GM21717 (cell line): ENCODE results near the gene EZH2.
A peak's percentile ranks its signal among the peaks of the same experiment; 100 is the strongest.

Experiments used
- ATAC-seq: cut with Tn5 transposase; IDR thresholded peaks from one replicate; pipeline ENCODE4 v1.9.1; 2021; ENCODE audit warnings: mild to moderate bottlenecking, moderate library complexity; ENCODE audit not compliant: unreplicated experiment

Gene EZH2

DNA sequence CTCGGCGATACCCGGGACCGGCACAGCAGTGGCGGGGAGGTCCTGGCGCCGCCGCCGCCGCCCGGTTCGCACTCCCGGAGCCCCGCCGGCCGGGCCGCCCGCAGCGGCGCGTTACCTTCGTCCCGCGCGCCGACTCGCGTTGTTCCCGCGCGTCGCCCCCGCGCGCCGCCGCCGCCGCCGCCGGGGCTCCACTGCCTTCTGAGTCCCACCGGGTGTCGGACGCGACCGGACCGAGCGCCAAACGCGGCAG lies at the start of gene EZH2:
EZH2 (minus strand) TSS at position 243 of the 250 bp plus-strand sequence. CDS start 36,993 bp downstream, outside the sequence.
- ATAC-seq, result peak; percentile 36

DNA sequence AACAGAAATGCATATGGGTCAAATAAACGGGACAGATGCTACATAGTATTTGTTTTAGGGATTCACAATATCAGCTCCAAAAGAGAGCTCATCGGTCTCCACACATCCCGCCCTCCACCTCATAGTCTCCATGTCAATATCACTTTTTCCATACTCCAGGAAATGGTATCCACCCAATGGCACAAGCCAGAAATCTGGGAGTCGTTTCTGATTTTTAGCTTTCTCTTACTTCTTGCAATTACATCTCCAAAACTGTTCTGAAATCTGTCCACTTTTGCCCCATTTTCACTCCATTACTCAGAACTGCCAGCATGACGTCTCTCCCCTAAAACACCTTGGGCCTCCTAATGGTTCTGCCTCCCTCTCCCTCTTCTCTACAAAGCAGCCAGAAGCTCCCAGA lies 47.4 kb upstream of the EZH2 start:
- no peak for ATAC-seq

DNA sequence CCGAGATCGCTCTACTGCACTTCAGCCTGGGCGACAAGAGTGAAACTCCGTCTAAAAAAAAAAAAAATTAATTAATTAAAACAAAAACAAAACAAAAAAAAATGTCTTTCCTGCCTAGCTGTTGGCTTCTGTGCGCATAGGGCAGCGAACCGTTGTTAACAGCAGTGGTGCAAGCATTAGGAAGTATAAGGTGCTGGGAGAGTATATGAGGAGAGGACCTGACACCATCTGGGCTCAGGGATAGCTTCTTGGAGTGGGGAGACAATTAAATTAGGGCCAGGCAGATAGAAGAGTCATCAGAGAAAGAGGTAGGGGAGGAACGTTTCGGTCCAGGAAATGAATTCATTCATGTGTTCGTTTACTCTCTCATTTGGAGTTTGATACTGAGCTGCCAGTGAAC lies 46.2 kb upstream of the EZH2 start:
- ATAC-seq, result no peak

DNA sequence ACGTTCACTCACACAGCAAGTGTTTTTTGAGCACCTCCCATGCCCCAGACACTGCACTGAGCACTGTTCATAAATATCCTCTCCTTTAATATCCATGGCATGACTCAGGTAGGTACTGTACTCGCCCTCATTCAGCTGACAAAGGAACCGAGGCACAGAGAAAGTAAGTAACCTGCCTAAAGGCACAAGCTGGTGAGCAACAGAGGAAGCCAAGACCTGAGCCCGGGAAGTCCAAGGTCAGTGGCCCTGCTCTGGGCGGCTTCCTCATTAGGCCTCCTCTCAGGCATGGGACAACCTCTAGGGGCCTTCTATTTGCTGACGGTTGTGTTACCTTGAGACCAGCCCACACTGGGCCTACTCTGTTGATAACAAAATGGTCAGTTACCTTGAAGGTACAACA lies 45.1 kb upstream of the EZH2 start:
- no peak for ATAC-seq

DNA sequence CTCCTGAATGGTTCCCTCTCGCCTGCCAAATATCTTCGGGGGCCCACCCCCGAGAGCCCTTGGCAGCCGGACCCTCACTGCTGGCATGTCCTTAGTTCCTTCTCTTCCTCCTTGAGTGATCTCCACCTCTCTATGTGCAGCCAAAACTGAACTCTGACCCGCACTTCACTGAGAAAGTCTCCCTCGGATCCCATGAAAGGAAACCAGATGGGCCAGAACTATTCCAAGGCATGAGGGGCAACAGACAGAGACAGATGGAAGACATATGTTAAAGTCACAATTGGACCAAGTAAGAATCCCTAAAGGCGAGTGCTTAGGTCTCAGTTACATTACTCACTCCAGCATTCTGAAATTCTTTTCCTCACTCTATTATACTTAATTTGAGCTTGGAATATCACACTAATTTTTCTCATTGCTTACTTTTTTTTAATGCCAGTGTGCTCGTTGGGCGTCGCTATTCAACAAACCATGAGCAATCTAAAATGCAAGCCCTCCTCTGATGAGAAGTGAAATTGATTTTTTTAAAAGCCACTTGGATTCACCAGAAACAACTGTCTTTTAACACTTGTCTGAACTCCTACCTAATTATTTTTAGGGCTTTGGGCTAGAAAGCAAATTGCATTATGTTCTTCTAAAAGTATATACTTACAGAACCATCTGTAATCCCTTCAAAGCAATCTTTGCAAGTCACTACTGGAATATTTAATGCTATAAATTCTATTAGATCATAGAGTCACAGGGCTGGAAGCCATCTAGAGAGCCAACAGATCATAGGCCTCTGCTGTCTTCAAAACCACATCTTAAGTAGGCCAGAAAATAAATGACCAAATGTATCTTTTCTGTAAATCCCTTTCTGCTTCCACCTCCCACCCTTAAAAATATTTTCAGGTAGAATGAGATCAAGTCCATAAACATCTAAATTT lies 43.3 kb upstream of the EZH2 start:
- ATAC-seq, result no peak

DNA sequence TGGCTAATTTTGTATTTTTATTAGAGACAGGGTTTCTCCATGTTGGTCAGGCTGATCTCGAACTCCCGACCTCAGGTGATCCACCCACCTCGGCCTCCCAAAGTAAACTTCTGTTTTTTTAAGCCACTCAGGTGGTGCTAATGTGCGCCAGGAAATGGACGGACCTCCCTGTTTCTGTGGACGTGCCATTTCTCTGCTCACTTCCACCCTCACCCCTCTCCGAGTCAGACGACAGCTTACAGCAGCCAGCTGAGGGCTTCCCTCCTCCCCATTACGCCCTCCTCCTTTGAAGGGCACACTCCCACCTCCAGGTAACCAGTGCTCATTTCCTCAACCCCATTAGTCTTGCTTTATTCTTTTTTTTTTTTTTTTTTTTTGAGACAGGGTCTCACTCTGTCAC lies 41.7 kb upstream of the EZH2 start:
- no peak for ATAC-seq

DNA sequence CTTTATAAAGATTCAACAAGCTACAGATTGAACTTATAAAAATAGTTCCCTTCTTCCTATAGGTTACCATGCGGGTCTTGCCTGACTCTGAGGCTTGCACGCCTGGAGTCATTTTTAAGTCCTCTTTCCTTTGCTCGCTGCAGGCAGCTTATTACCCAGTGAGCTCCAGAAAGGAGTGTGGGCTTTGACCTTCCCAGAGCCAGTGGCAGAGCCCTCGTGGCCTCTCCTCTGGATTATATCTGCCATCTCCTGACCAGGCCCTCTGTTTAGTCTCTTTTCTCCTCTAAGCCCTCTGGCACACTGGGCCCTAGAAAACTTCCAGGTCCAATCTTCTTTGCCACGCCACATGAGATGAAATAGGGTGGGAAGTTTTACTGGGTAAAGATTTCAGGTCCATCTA lies 39.9 kb upstream of the EZH2 start:
- no peak for ATAC-seq

DNA sequence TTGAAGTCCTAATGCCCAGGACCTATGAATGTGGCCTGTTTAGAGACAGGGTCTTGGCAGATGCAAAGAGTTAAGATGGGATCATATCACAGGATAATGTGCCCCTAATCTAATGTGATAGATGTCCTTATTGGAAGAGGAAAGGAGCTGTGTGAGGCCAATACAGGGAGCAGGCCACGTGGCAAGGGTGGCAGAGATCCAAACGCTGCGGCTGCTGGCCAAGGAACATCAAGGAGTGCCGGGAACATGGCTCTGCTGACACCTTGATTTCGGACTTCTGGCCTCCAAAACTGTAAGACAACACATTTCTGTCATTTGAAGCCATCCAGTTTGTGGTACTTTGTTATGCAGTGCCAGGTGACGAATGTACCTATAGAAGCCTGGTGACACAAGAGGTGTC lies 37.7 kb upstream of the EZH2 start:
- ATAC-seq, result no peak

DNA sequence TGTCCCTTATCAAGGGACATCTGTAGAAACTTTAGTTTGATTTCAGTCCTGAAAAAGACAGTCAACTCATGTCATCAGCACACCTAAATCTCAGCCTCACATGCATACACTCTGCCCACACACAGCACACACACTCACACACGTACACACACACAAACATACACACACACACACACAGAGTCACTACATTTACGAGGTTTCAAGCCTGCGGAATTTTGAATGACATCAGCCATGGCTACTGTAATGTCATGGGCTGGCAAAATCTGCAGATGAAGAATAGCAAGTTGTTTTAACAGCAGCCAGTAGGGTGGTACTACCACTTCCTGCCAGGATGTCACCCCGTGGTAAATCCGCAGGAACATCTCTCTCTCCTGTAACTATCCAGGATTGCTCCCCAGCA lies 37.1 kb upstream of the EZH2 start:
- no peak for ATAC-seq

DNA sequence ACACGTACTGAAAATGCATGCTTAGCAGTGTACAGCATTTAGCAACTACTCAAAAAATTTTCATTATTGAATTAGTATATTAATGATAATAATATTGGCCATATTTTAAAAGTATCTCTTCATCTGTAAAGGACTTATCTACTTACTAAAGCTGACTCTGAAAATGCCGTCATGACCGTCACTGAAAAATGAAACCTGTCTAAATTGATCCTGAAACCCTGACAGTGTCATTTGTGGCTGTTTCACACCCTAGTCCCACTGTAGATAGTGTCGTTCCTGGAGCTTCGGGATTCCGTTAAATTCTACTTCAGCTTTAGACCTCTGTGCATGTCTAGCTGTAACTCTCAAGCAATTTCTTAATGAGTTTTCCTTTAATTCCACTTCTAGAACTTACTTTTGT lies 35.8 kb upstream of the EZH2 start:
- ATAC-seq, result peak; percentile 81

DNA sequence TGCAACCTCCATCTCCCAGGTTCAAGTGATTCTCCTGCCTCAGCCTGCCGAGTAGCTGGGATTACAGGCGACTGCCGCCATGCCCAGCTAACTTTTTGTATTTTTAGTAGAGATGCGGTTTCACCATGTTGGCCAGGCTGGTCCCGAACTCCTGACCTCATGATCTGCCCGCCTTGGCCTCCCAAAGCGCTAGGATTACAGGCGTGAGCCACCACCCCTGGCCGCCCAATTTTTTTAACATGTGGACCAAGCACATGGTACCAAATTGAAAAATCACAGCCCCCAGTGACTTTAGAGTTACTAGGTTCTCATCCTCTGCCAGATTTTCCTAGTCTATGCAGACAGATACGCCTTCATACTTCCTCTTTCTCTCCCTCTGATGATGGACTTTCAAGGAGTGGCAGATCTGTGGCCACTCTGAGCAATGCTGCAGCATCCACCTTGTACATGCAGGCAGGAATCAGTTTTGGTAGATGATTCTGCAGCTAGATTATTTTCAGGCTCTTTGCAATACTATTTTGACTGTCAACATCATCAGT lies 34.0 kb upstream of the EZH2 start:
- ATAC-seq, result no peak

DNA sequence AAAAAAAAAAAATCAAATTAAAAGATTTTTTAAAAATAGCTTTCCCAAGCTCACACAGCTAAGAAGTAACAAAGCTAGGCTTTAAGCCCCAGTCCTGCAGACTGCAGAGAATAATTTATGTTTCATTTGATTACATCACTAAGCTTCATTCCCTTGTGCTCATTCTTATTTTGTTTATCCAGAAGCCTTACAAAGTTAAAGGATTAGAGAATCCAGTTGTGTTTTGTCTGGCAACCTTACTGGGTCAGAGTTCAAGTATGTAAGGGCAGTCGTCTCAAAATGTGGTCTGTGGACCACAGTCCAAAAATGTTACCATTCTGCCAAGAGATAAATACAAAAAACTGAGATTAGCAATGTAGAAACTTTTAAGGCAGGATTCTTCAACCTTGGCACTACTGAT lies 32.1 kb upstream of the EZH2 start:
- ATAC-seq, result no peak

DNA sequence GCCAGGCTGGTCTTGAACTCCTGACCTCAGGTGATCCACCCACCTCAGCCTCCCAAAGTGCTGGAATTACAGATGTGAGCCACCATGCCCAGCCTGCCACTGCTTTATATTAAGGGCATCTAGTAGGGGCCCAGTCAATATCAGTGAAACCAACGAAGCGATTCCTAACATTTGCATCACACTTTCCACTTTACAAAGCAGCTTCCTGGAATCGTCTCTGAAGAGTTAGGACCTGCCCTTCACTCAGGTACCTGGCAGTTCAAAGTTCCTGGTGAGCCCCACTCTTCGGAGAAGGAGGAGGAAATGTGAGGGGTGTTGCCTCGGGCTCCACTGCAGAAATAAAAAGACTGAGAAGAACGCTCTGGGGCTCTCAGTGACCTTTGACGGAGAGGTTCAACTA lies 31.1 kb upstream of the EZH2 start:
- ATAC-seq, result no peak

DNA sequence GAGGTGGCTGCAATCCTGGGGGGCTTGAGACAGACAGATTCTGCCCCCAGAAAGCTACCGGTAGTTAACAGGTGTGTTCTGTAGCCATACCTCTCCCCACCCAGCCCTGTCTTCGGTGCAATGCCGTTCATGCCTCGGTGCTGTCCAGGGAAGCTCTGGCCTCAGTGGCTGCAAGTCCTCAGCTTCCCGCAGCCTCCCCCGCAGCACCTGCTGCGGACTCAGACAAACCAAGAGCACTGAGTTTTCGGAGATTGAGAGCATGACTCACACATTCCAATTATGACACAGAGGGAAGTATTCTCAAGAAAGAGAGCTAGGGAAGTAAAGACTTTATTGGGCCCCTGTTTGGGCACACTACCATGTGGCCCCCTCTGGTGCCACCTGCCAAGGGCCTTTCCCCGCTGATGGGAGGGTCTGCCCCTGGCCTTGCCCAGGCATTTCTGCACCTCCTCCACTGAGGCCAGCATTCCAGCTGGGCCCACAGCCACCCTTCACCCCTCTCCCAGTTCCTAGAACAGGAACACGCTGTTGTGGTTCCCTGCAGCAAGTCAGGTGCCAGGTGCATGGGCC lies 30.2 kb upstream of the EZH2 start:
- peak; percentile 54 for ATAC-seq

DNA sequence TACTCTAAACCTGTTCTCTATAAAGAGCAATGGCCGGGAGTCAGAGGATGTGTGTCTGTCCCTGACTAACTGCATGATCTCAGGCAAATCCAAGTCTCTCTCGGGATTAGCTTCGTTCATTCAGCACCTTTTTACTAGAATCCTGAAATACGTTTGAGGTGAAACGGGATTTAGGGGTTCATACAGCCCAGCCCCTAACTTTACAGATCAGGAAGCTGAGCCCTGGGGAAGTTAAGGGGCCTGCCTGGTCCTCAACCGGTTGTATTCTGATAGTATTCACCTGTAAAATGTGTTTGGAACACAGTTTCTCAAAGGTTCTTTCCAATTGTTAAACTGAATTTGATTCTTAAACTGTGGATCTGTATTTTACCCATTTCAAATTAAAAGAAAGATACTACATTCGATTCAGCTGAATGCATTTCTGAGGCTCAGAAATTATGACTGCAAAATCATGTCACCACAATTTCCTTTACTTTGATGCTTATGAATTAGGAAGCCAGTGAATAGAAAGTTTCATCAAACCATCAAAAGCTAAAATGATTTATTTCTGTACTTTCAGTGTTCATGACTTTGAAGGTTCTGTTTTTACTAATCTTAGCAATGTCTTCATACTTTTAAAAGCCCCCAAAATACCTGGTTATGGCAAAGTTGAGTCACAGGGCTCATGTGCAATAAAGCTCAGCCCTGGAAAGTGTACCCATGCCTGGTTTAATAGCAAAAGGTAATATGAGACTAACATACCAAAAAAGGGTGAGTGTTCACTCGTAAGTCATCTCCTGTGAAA lies 28.9 kb upstream of the EZH2 start:
- peak; percentile 42 for ATAC-seq

DNA sequence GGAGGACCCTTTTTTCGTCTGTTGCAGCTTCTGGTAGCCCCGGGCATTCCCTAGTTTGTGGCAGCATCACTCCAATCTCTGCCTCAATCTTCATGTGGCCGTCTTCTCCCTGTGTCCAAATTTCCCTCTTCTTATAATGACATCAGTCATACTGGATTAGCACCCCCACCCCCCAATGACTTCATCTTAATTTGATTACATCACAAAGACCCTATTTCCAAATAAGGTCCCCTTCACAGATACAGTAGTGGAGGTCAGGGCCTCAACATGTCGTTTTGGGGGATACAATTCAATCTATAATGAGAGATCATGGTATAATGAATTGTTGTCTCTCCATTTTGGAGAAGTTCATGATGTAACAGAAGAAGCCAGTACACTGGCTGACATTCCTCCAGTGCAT lies 28.1 kb upstream of the EZH2 start:
- ATAC-seq, result no peak

DNA sequence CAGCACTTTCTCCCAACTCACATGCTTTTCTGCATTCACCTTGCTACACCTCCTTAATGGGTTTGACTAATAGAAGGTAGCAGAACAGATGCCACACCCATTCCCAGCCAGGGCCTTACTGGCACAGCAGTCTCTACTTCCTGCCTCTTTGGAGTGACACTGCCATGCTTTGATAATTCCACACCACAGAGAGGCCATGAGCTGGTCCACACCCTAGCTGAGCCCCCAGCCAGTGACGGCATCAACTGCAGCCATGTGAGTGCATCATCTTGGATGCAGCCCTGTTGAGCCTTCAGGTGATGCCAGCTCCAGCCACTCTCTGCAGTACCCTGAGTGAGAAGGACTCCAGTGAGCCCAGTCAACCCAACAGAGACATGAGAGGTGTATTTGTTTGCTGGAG lies 27.5 kb upstream of the EZH2 start:
- no peak for ATAC-seq

DNA sequence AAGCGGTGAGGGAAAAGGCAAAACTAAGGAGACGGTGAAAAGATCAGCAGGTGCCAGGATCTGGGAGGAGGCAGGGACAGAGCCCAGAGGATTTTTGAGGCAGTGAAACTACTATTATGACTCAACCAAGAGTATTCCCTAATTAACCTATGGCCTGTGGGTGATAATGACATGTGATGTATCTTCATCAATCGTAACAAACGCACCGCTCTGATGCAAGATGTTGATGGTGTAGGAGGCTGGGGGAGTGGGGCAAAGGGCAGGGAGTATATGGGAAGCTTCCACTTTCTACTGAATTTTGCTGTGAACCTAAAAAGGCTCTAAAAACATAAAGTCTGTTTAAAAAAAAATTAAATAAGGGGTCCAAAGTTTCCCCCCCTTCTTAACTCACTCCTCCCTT lies 25.5 kb upstream of the EZH2 start:
- ATAC-seq, result no peak

DNA sequence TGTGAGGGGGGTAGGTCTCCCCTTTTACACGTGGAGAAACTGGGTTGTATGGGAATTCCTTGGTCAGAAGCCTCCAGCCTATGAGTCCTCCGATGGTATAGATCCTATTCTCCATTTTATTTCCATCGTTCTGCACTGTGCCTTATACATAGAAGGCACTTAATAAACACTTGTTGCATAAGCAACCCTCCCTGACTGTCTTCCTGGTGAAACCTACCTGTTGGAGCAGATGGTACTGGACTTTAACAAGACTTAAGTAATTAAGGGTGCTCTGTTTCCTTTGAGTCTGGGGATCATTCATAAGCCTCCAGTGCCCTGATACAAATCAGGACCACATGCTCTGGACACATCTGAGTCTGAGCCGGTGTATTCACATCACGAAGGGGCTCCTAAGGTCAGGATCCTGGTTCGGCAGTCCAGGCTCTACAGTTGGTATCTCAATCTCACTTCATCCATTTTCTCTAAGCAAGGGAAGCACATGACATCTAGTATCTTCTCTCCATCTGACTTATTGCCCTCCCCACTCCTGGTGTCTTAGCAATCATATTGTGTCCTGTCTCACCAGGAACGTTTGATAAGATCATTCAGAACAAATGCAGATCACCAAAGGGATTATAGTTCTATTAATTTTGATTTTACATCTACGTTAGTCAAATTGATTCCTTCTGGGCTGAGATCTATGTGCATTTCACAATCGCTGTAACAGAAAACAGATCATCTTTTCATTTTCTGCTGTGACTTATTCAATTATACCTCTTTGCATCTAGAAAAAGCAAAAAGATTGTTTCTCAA lies 22.8 kb upstream of the EZH2 start:
- no peak for ATAC-seq

DNA sequence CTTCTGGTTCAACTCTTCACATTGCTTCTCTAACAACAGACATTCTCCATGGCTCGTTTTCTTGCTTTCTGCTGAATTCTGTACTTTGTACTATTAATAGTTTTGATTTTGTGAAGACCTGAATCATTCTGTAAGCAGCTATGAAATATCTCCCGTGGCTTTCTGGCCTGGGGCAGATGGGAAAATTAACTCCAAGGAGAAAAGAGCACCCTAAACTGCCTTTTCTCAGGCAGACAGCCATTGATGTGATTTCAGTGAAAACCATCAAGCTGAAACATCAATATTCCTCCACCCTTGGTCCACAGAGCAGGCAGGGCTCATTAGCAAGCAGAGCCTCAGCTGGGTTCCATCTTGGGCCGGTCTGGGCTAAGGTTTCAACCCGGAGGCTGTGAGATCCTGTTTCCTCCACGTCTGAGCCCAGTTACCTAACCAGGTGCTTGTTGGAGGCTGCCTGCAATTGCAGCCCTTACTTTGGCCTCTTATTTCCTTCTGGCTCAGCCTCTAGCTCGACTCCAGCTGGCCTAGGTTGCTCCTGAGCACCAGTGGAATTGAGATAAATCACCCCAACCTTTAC lies 21.1 kb upstream of the EZH2 start:
- ATAC-seq, result no peak

DNA sequence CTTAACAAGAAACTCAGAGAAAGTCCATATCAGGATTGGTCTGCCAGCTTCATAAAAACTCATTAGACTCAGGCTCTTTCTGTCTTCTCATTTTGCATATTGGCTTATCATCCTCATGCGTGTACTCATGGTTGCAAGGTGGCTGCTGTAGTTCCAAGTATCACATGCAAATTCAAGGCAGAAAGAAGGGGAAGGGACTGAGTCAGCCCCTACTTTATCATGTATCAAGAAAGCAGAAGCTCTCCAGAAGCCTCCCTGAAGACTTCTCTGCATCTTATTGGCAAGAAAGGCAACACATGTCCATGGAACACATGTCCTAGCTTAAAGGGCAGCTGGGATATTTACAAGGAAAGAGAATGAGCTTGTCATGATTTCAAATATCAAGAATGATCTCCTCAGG lies 19.4 kb upstream of the EZH2 start:
- ATAC-seq, result no peak
